PC-9 (cell line): Measurements from ENCODE around the gene TRPV5.

Experiments used
- CTCF ChIP-seq: fragments of 200-600 bp; sonication (generic); conservative IDR thresholded peaks from 2 replicates; pipeline ENCODE4 v1.6.1; 2017; ENCODE audit warnings: mixed run types, antibody characterized with exemption, mild to moderate bottlenecking, moderate library complexity
- EZH2 ChIP-seq: fragments of 200-600 bp; sonication (generic); IDR thresholded peaks from 2 replicates; pipeline ENCODE4 v1.8.0; 2017; ENCODE audit warnings: antibody characterized with exemption, low read depth

- TF ChIP-seq CTCF = no peak
- no peak for TF ChIP-seq EZH2
These were observed 16.7 kb upstream of the TRPV5 start for GRCh38 chr7:142950235-142950634.
